H9 (cell line): ENCODE data around the gene ARAP2. TPM values are rescaled to one million over a fixed set of nuclear protein-coding genes. Genes with fewer than 3 reads are reported as not detected.

Experiments
- DNase-seq: peaks from one replicate; pipeline ENCODE4 v3.0.0-alpha.2; 2017
- H2AFZ ChIP-seq: one replicate; pipeline ENCODE4 v1.6.1; 2013; ENCODE audit warnings: mild to moderate bottlenecking, low read length, control low read depth, moderate library complexity
- H2AK5ac ChIP-seq: 2 replicates; pipeline ENCODE4 v1.6.1; 2013; ENCODE audit warnings: low read length, control low read depth, mixed read lengths; ENCODE audit not compliant: insufficient read length
- H2BK120ac ChIP-seq: one replicate; pipeline ENCODE4 v1.6.1; 2013; ENCODE audit warnings: low read depth, mild to moderate bottlenecking, low read length, control low read depth, inconsistent platforms; ENCODE audit not compliant: poor library complexity, severe bottlenecking
- H2BK12ac ChIP-seq: 2 replicates; pipeline ENCODE4 v1.6.1; 2013; ENCODE audit warnings: low read length, control low read depth, mixed read lengths, low read depth; ENCODE audit not compliant: insufficient read length
- H2BK15ac ChIP-seq: 2 replicates; pipeline ENCODE4 v1.6.1; 2013; ENCODE audit warnings: low read depth, low read length, control low read depth
- H2BK20ac ChIP-seq: one replicate; pipeline ENCODE4 v1.6.1; 2013; ENCODE audit warnings: low read depth, mild to moderate bottlenecking, low read length, control low read depth, inconsistent platforms; ENCODE audit not compliant: poor library complexity, severe bottlenecking
- H2BK5ac ChIP-seq: 2 replicates; pipeline ENCODE4 v1.6.1; 2013; ENCODE audit warnings: low read length, control low read depth, mixed read lengths; ENCODE audit not compliant: insufficient read length
- H3K14ac ChIP-seq: 2 replicates; pipeline ENCODE4 v1.6.1; 2013; ENCODE audit warnings: low read length, control low read depth; ENCODE audit not compliant: insufficient read depth
- H3K18ac ChIP-seq: 2 replicates; pipeline ENCODE4 v1.6.1; 2013; ENCODE audit warnings: low read depth, mild to moderate bottlenecking, mixed read lengths, low read length, control low read depth; ENCODE audit not compliant: insufficient read length
- H3K23ac ChIP-seq: 2 replicates; pipeline ENCODE4 v1.6.1; 2013; ENCODE audit warnings: low read length, control low read depth, mixed read lengths, low read depth; ENCODE audit not compliant: insufficient read length
- H3K23me2 ChIP-seq: 2 replicates; pipeline ENCODE4 v1.6.1; 2013; ENCODE audit warnings: low read depth, mild to moderate bottlenecking, mixed read lengths, low read length, control low read depth; ENCODE audit not compliant: insufficient read length, poor library complexity, severe bottlenecking
- H3K27ac ChIP-seq: 2 replicates; pipeline ENCODE4 v1.5.1; 2013; ENCODE audit warnings: low read length, control low read depth, mixed read lengths, low read depth; ENCODE audit not compliant: insufficient read length
- H3K27me3 ChIP-seq: 2 replicates; pipeline ENCODE4 v1.6.1; 2013; ENCODE audit warnings: low read length, control low read depth, inconsistent platforms; ENCODE audit not compliant: insufficient read depth
- H3K4ac ChIP-seq: 2 replicates; pipeline ENCODE4 v1.6.1; 2013; ENCODE audit warnings: low read depth, mild to moderate bottlenecking, control low read depth, inconsistent platforms, low read length, moderate library complexity
- H3K4me1 ChIP-seq: 2 replicates; pipeline ENCODE4 v1.6.1; 2013; ENCODE audit warnings: low read length, control low read depth, inconsistent platforms; ENCODE audit not compliant: insufficient read depth
- H3K4me2 ChIP-seq: 2 replicates; pipeline ENCODE4 v1.6.1; 2013; ENCODE audit warnings: low read length, control low read depth, mixed read lengths; ENCODE audit not compliant: insufficient read length, insufficient read depth
- H3K56ac ChIP-seq: 2 replicates; pipeline ENCODE4 v1.6.1; 2013; ENCODE audit warnings: low read depth, mild to moderate bottlenecking, mixed read lengths, low read length, control low read depth; ENCODE audit not compliant: insufficient read length
- H3K79me1 ChIP-seq: 2 replicates; pipeline ENCODE4 v1.6.1; 2013; ENCODE audit warnings: low read depth, mild to moderate bottlenecking, moderate library complexity, low read length, control low read depth, inconsistent platforms; ENCODE audit not compliant: insufficient read depth, poor library complexity, severe bottlenecking
- H3K79me2 ChIP-seq: 2 replicates; pipeline ENCODE4 v1.6.1; 2013; ENCODE audit warnings: low read length, control low read depth, inconsistent platforms; ENCODE audit not compliant: insufficient read depth
- H3K9ac ChIP-seq: 2 replicates; pipeline ENCODE4 v1.6.1; 2013; ENCODE audit warnings: low read length, control low read depth, mixed read lengths; ENCODE audit not compliant: insufficient read length; ENCODE audit errors: extremely low read depth
- H3K9me3 ChIP-seq: one replicate; pipeline ENCODE4 v1.6.1; 2013; ENCODE audit warnings: low read depth, low read length, inconsistent platforms; ENCODE audit not compliant: control insufficient read depth
- H3T11ph ChIP-seq: one replicate; pipeline ENCODE4 v1.6.1; 2013; ENCODE audit warnings: mild to moderate bottlenecking, low read length, control low read depth, inconsistent platforms
- H4K20me1 ChIP-seq: one replicate; pipeline ENCODE4 v1.6.1; 2013; ENCODE audit not compliant: control insufficient read depth, insufficient read length, insufficient read depth
- H4K5ac ChIP-seq: 2 replicates; pipeline ENCODE4 v1.6.1; 2013; ENCODE audit warnings: low read depth, mild to moderate bottlenecking, mixed read lengths, low read length, control low read depth; ENCODE audit not compliant: insufficient read length
- H4K8ac ChIP-seq: replicated peaks from 2 replicates; pipeline ENCODE4 v1.6.1; 2013; ENCODE audit warnings: low read length, control low read depth, mixed read lengths, low read depth; ENCODE audit not compliant: insufficient read length
- H4K91ac ChIP-seq: 2 replicates; pipeline ENCODE4 v1.6.1; 2013; ENCODE audit warnings: low read depth, mild to moderate bottlenecking, moderate library complexity, mixed read lengths, low read length, control low read depth; ENCODE audit not compliant: insufficient read length
- H3K27ac Mint-ChIP-seq, 3 experiments: 2 replicates in 2 of 3; 3 replicates in 1 of 3; pipeline ENCODE4 v1.8.0; 2020 to 2021; ENCODE audit warnings: mixed read lengths in 3 of 3, mild to moderate bottlenecking in 1 of 3, moderate library complexity in 1 of 3
- H3K27me3 Mint-ChIP-seq: 2 replicates; pipeline ENCODE4 v1.8.0; 2021; ENCODE audit warnings: low read depth, mild to moderate bottlenecking, moderate library complexity, mixed read lengths
- H3K36me3 Mint-ChIP-seq, 3 experiments: 2 replicates in 2 of 3; 3 replicates in 1 of 3; pipeline ENCODE4 v1.8.0; 2020 to 2021; ENCODE audit warnings: low read depth in 3 of 3, mixed read lengths in 3 of 3; ENCODE audit not compliant: insufficient read depth in 1 of 3
- H3K4me1 Mint-ChIP-seq, 2 experiments: 2 replicates each; pipeline ENCODE4 v1.8.0; 2020; ENCODE audit warnings: mixed read lengths in 2 of 2
- H3K4me3 Mint-ChIP-seq, 2 experiments: 2 replicates in 1 of 2; 3 replicates in 1 of 2; pipeline ENCODE4 v1.8.0; 2020 to 2021; ENCODE audit warnings: mild to moderate bottlenecking in 2 of 2, mixed read lengths in 2 of 2, moderate library complexity in 1 of 2
- H3K9me3 Mint-ChIP-seq, 2 experiments: 2 replicates in 1 of 2; 3 replicates in 1 of 2; pipeline ENCODE4 v1.8.0; 2020; ENCODE audit warnings: mild to moderate bottlenecking in 2 of 2, mixed read lengths in 2 of 2, moderate library complexity in 1 of 2
- WGBS: extraction: QIAGEN DNeasy Blood & Tissue Kit; methylation state at CpG from one replicate; pipeline ENCODE4 v1.1.7; 2013; ENCODE audit warnings: missing lambda C conversion rate, low lambda C conversion rate, mixed read lengths; ENCODE audit not compliant: insufficient read length; ENCODE audit errors: extremely low coverage; 5-methylcytosine and 5-hydroxymethylcytosine counted together
- total RNA-seq: library from RNA; stranded (reverse); gene quantifications from 2 replicates; pipeline ENCODE4 v1.2.1, GENCODE V29; 2021
- TF ChIP-seq, protein P1 (sequence below): fragments of 200-600 bp; sonication (generic); conservative IDR thresholded peaks from 3 replicates; pipeline ENCODE4 v1.8.0; 2021; ENCODE audit warnings: antibody characterized with exemption, mild to moderate bottlenecking

Gene ARAP2
- total RNA-seq, 1 experiment from 2014 or later: 6.3 TPM

DNA sequence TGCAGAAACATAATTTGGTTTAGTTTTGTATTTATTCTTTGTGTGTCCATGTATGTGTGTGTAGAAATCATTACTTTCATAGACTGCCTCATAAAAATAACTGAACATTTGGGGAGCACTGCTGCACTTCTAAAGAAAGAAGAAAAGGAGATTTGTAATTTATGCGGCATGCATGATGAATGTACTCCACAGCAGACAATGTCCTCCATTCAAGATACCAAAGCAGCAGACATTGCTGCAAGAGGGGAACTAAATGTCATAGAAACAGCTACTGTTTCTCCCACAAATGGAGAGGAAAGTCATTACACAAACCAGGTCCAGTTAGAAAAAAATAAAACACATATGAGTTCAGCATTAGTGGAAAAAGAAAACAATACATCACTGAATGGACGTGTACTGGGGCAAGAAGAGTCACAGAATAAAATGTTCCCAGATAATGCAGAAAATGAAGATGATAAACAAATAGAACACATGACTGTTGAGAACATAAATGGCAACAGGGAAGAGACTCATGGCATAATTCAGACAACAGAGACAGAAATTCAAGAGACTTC is 39.7 kb upstream of the ARAP2 start:
- Mint-ChIP-seq H3K27me3 (no peaks in the 10 kb centered on the region; the same call in 1 of the 2 replicates), H3K4me3 (no peak overlapping the region), H3K4me1 (peaks cover 6 to 8% of the 10 kb centered on the region in 2 experiments), H3K27ac (no peak overlapping the region), H3K9me3 (no peaks in the 10 kb centered on the region), H3K36me3 (no peaks in the 10 kb centered on the region)
- no peaks in the 10 kb centered on the region for H3K4me1 ChIP-seq
- TF ChIP-seq, protein P1, sequence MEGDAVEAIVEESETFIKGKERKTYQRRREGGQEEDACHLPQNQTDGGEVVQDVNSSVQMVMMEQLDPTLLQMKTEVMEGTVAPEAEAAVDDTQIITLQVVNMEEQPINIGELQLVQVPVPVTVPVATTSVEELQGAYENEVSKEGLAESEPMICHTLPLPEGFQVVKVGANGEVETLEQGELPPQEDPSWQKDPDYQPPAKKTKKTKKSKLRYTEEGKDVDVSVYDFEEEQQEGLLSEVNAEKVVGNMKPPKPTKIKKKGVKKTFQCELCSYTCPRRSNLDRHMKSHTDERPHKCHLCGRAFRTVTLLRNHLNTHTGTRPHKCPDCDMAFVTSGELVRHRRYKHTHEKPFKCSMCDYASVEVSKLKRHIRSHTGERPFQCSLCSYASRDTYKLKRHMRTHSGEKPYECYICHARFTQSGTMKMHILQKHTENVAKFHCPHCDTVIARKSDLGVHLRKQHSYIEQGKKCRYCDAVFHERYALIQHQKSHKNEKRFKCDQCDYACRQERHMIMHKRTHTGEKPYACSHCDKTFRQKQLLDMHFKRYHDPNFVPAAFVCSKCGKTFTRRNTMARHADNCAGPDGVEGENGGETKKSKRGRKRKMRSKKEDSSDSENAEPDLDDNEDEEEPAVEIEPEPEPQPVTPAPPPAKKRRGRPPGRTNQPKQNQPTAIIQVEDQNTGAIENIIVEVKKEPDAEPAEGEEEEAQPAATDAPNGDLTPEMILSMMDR: no peak
- H2AFZ ChIP-seq: no peak overlapping the region
- no peak overlapping the region for H2BK12ac ChIP-seq
- no peak overlapping the region for H2BK20ac ChIP-seq
- H4K5ac ChIP-seq: no peak overlapping the region
- H3K18ac ChIP-seq: no peak overlapping the region
- H3T11ph ChIP-seq: no peak overlapping the region
- H4K91ac ChIP-seq: no peak overlapping the region
- no peak overlapping the region for H3K4me2 ChIP-seq
- H3K4ac ChIP-seq: no peak overlapping the region
- no peaks in the 10 kb centered on the region for H3K27me3 ChIP-seq
- H3K79me1 ChIP-seq: no peaks in the 10 kb centered on the region
- H3K23me2 ChIP-seq: no peaks in the 10 kb centered on the region
- H2BK5ac ChIP-seq: no peak overlapping the region
- no peaks in the 10 kb centered on the region for H3K9me3 ChIP-seq
- no peak overlapping the region for H3K56ac ChIP-seq
- DNase-seq: no peak
- H3K23ac ChIP-seq: no peak overlapping the region
- no peak overlapping the region for H3K14ac ChIP-seq
- H2BK120ac ChIP-seq: no peak overlapping the region
- no peak overlapping the region for H2BK15ac ChIP-seq
- H3K9ac ChIP-seq: no peak overlapping the region
- no peak overlapping the region for H3K27ac ChIP-seq
- no peaks in the 10 kb centered on the region for H3K79me2 ChIP-seq
- WGBS: no CpG with 5 or more reads among the region's 2 CpGs
- no peak overlapping the region for H2AK5ac ChIP-seq
- no peaks in the 10 kb centered on the region for H4K20me1 ChIP-seq
- no peak overlapping the region for H4K8ac ChIP-seq
